Panc1 (cell line): Measurements from ENCODE around the gene LAMP5.

Experiments
- POLR2AphosphoS5 ChIP-seq: IDR thresholded peaks from 2 replicates; pipeline ENCODE4 v1.6.1; 2012; ENCODE audit warnings: mild to moderate bottlenecking, low read depth, low read length, moderate library complexity
- REST ChIP-seq, 2 experiments: IDR thresholded peaks; 2 replicates each; pipeline ENCODE4 v1.6.1; 2011 to 2012; ENCODE audit warnings: low read depth in 2 of 2, control low read depth in 1 of 2, low read length in 1 of 2, mild to moderate bottlenecking in 1 of 2, moderate library complexity in 1 of 2; ENCODE audit not compliant: insufficient read depth in 1 of 2
- SIN3A ChIP-seq: IDR thresholded peaks from 2 replicates; pipeline ENCODE4 v1.6.1; 2012; ENCODE audit warnings: low read depth, mild to moderate bottlenecking, low read length, moderate library complexity, borderline replicate concordance; ENCODE audit not compliant: insufficient read depth
- TF ChIP-seq, protein P1 (sequence below): fragments of 450-650 bp; IDR thresholded peaks from 2 replicates; pipeline ENCODE4 v1.5.1; 2017; ENCODE audit warnings: mild to moderate bottlenecking

- TF ChIP-seq, protein P1, sequence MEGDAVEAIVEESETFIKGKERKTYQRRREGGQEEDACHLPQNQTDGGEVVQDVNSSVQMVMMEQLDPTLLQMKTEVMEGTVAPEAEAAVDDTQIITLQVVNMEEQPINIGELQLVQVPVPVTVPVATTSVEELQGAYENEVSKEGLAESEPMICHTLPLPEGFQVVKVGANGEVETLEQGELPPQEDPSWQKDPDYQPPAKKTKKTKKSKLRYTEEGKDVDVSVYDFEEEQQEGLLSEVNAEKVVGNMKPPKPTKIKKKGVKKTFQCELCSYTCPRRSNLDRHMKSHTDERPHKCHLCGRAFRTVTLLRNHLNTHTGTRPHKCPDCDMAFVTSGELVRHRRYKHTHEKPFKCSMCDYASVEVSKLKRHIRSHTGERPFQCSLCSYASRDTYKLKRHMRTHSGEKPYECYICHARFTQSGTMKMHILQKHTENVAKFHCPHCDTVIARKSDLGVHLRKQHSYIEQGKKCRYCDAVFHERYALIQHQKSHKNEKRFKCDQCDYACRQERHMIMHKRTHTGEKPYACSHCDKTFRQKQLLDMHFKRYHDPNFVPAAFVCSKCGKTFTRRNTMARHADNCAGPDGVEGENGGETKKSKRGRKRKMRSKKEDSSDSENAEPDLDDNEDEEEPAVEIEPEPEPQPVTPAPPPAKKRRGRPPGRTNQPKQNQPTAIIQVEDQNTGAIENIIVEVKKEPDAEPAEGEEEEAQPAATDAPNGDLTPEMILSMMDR: no peak
- no peak for TF ChIP-seq SIN3A
- no peak for TF ChIP-seq POLR2AphosphoS5
- no peak for TF ChIP-seq REST (IDR thresholded peaks at IDR 0.05; ENCODE audit: insufficient read depth in 1 of 2, low read depth in 2 of 2, low read length in 1 of 2)
Measured at GRCh38 chr20:9490631-9491030, 23.8 kb upstream of the LAMP5 start.
